Gastroesophageal sphincter (tissue), 4 donors: ENCODE data around the gene BCAS3. TPM values are rescaled to one million over a fixed set of nuclear protein-coding genes. Genes with fewer than 3 reads are reported as not detected.

Experiments used
- ATAC-seq: fragments of 150-250 bp; one replicate; pipeline ENCODE4 v1.9.1; 2016; ENCODE audit warnings: mild to moderate bottlenecking, moderate library complexity
- H3K27ac ChIP-seq, 4 donors: fragments of 200-600 bp; sonication (generic) in 3 of 4; 1 replicate in 3 of 4; 2 replicates in 1 of 4; pipeline ENCODE4 v1.5.1; 2016 to 2019
- H3K27me3 ChIP-seq: fragments of 200-600 bp; sonication (generic); one replicate; pipeline ENCODE4 v1.5.1; 2019
- H3K36me3 ChIP-seq, 2 donors: fragments of 200-600 bp; sonication (generic); one replicate each; pipeline ENCODE4 v1.5.1; 2019; ENCODE audit warnings: control low read depth in 1 of 2
- H3K4me1 ChIP-seq, 3 donors: fragments of 200-600 bp; sonication (generic); 1 replicate in 2 of 3; 2 replicates in 1 of 3; pipeline ENCODE4 v1.5.1; 2016 to 2019; ENCODE audit warnings: control low read depth in 2 of 3
- H3K4me3 ChIP-seq, 2 donors: fragments of 200-600 bp; sonication (generic); one replicate each; pipeline ENCODE4 v1.5.1; 2019; ENCODE audit warnings: mild to moderate bottlenecking in 1 of 2, moderate library complexity in 1 of 2
- H3K9me3 ChIP-seq, 3 donors: fragments of 200-600 bp; sonication (generic); one replicate each; pipeline ENCODE4 v1.5.1; 2017 to 2019; ENCODE audit warnings: control low read depth in 2 of 3
- CTCF ChIP-seq, 4 experiments: fragments of 200-600 bp in 2 of 4; fragments of 450-650 bp in 2 of 4; sonication (generic) in 1 of 4; IDR thresholded peaks; one replicate each; pipeline ENCODE4 v1.5.1; 2017 to 2019; ENCODE audit warnings: antibody characterized with exemption in 4 of 4, mild to moderate bottlenecking in 2 of 4, moderate library complexity in 2 of 4
- EP300 ChIP-seq: sonication (generic); formaldehyde crosslinking; IDR thresholded peaks from one replicate; pipeline ENCODE4 v1.6.1; 2017; ENCODE audit warnings: antibody characterized with exemption, mild to moderate bottlenecking
- POLR2A ChIP-seq, 2 donors: fragments of 450-650 bp; IDR thresholded peaks; one replicate each; pipeline ENCODE4 v1.6.1; 2017; ENCODE audit warnings: antibody characterized with exemption in 2 of 2, mild to moderate bottlenecking in 2 of 2, moderate library complexity in 1 of 2
- POLR2AphosphoS5 ChIP-seq: sonication (generic); formaldehyde crosslinking; IDR thresholded peaks from one replicate; pipeline ENCODE4 v1.6.1; 2017; ENCODE audit warnings: antibody characterized with exemption
- WGBS, 2 donors: methylation state at CpG; one replicate each; pipeline ENCODE4 v1.1.5; 2018; ENCODE audit warnings: low coverage in 1 of 2; 5-methylcytosine and 5-hydroxymethylcytosine counted together
- total RNA-seq, 4 donors: library from RNA; depleted of rRNA; stranded (reverse); fragments of >200 nt; gene quantifications; one replicate each; pipeline ENCODE4 v1.1.0, GENCODE V29; 2016

BCAS3 gene
- total RNA-seq, 4 donors from 2014 or later: 18.8 to 37.0 (median 34.5) TPM

DNA sequence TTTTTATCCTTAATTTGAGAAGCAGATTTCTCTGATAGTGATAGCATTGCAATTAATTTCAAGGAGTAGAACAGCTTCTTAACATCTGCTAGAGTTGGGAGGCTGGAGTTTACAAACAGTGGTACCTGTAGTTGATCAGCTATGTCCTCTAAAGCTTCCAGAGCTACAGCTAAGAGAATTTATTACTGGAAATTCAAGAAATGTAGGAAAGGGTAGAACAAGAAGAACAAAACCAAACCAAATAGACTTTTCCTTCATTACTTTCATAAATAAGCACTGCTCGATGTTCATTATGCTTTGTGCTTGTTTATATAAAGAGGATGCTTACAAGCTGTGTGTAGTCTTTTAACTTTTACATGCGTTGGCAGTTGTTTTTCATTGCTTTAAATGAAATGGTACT is 388.4 kb downstream of the BCAS3 start:
- Histone ChIP-seq H3K4me1 (peaks cover 0 to 23% (median 0%) of the 10 kb centered on the region in 3 donors), H3K36me3 (no peaks in the 10 kb centered on the region), H3K27me3 (no peaks in the 10 kb centered on the region), H3K27ac (no peak overlapping the region), H3K4me3 (no peak overlapping the region), H3K9me3 (no peaks in the 10 kb centered on the region)
- WGBS, 2 donors: 43 to 48% methylated on average over 2 of the region's 2 CpGs
- no peak for ATAC-seq
- no peak for TF ChIP-seq EP300
- TF ChIP-seq POLR2AphosphoS5: no peak
- no peak for TF ChIP-seq CTCF (IDR thresholded peaks at IDR 0.05)
- TF ChIP-seq POLR2A (IDR thresholded peaks at IDR 0.05): no peak

- H3K27me3 ChIP-seq: no peaks in the 10 kb centered on the region
- no peak overlapping the region for H3K27ac ChIP-seq
- no peak for TF ChIP-seq POLR2AphosphoS5
- TF ChIP-seq POLR2A (IDR thresholded peaks at IDR 0.05): no peak
- no peak for TF ChIP-seq CTCF (IDR thresholded peaks at IDR 0.05)
- no peak for TF ChIP-seq EP300
- H3K9me3 ChIP-seq: no peaks in the 10 kb centered on the region
- H3K4me1 ChIP-seq: peaks cover 0 to 5% (median 0%) of the 10 kb centered on the region in 3 donors
- WGBS, 2 donors: 86 to 100% methylated on average over 1 of the region's 1 CpG
- H3K36me3 ChIP-seq: no peaks in the 10 kb centered on the region
- no peak overlapping the region for H3K4me3 ChIP-seq
- ATAC-seq: no peak
Measured at GRCh38 chr17:61070649-61071048, 393.0 kb downstream of the BCAS3 start.

GRCh38 chr17:61072648-61073047 is 395.0 kb downstream of the BCAS3 start:
- no peaks in the 10 kb centered on the region for H3K36me3 ChIP-seq
- TF ChIP-seq POLR2AphosphoS5 (no peak), POLR2A (IDR thresholded peaks at IDR 0.05) (no peak), EP300 (no peak), CTCF (IDR thresholded peaks at IDR 0.05) (no peak)
- H3K9me3 ChIP-seq: no peaks in the 10 kb centered on the region
- no peak overlapping the region for H3K4me3 ChIP-seq
- H3K27me3 ChIP-seq: no peaks in the 10 kb centered on the region
- WGBS, 2 donors: 79% methylated on average over 1 of the region's 1 CpG; no CpG with 5 or more reads in 1 of the 2 donors
- H3K4me1 ChIP-seq: no peaks in the 10 kb centered on the region
- H3K27ac ChIP-seq: no peak overlapping the region
- ATAC-seq: no peak

- Histone ChIP-seq H3K36me3 (peaks cover 0 to 2% of the 10 kb centered on the region in 2 donors), H3K27ac (no peak overlapping the region), H3K4me3 (no peak overlapping the region), H3K27me3 (no peaks in the 10 kb centered on the region), H3K9me3 (no peaks in the 10 kb centered on the region), H3K4me1 (no peaks in the 10 kb centered on the region)
- no peak for ATAC-seq
- WGBS, 2 donors: 94 to 100% methylated on average over 1 of the region's 1 CpG
- TF ChIP-seq EP300: no peak
- TF ChIP-seq POLR2AphosphoS5: no peak
- TF ChIP-seq POLR2A (IDR thresholded peaks at IDR 0.05): no peak
- no peak for TF ChIP-seq CTCF (IDR thresholded peaks at IDR 0.05)
Measured at GRCh38 chr17:61073131-61073530, 395.5 kb downstream of the BCAS3 start.

DNA sequence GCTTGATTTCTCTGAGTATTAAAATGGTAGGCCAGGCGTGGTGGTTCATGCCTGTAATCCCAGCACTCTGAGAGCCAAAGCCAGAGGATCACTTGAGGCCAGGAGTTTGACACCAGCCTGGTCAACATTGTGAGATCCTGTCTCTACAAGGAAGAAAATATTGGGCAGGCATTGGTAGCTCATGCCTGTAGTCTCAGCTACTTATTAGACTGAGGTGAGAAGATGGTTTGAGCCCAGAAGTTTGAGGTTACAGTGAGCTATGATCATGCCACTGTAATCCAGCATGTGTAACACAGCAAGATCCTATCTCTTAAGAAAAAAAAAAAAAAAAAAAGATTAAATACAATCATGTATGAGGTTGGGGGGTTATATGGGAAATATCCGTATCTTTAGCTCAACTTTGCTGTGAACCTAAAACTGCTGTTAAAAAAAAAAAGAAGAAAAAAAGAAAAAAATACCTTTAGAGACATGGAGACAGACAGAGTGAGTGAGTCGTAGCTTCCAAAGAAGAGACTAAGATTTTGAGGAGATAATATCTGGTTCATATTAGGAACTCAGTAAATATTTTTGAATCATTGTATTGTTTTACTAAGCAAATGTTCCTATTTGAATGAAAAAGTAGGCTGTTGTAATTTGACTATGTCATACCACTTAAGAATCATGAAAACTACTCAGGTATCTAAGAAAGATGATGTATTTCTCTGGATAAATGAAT is 396.3 kb downstream of the BCAS3 start:
- TF ChIP-seq POLR2A (IDR thresholded peaks at IDR 0.05): no peak
- no peak for TF ChIP-seq POLR2AphosphoS5
- TF ChIP-seq CTCF (IDR thresholded peaks at IDR 0.05): no peak
- no peak for TF ChIP-seq EP300
- WGBS, 2 donors: 100% methylated on average over 2 to 3 of the region's 3 CpGs

More for the DNA sequence above, 396.3 kb downstream of the BCAS3 start:
- Histone ChIP-seq H3K4me1 (no peaks in the 10 kb centered on the region), H3K4me3 (no peak overlapping the region), H3K27me3 (no peaks in the 10 kb centered on the region), H3K27ac (no peak overlapping the region), H3K9me3 (no peaks in the 10 kb centered on the region), H3K36me3 (peaks cover 0 to 5% of the 10 kb centered on the region in 2 donors)
- no peak for ATAC-seq
